ENCODE measurements around the gene FLRT1.
A peak's percentile ranks its signal among the peaks of the same experiment; 100 is the strongest.

FLRT1 gene

GRCh38 chr11:64072403-64072802 lies 36.7 kb downstream of the FLRT1 start:
- no peak for ATAC-seq

GRCh38 chr11:64072871-64073270 lies 37.1 kb downstream of the FLRT1 start:
- H3K4me1 Mint-ChIP-seq, result peaks cover 8% of the 10 kb centered on the region

More at GRCh38 chr11:64072403-64072802, 36.7 kb downstream of the FLRT1 start:
- Mint-ChIP-seq H3K9me3 (no peaks in the 10 kb centered on the region), H3K27ac (no peak overlapping the region), H3K36me3 (no peaks in the 10 kb centered on the region), H3K4me1 (peaks cover 8% of the 10 kb centered on the region), H3K4me3 (no peak overlapping the region)
- DNase-seq (ENCODE audit: low spot score in 2 of 2), result no peak

GRCh38 chr11:64073542-64073941 lies 37.8 kb downstream of the FLRT1 start:
- Mint-ChIP-seq H3K36me3 (no peaks in the 10 kb centered on the region), H3K27ac (no peak overlapping the region), H3K4me1 (peaks cover 8% of the 10 kb centered on the region), H3K9me3 (no peaks in the 10 kb centered on the region), H3K4me3 (no peak overlapping the region)
- ATAC-seq, result no peak
- DNase-seq (ENCODE audit: low spot score in 2 of 2), result no peak

More at GRCh38 chr11:64072871-64073270, 37.1 kb downstream of the FLRT1 start:
- ATAC-seq (no peak), DNase-seq (ENCODE audit: low spot score in 2 of 2) (no peak)
- no peak overlapping the region for H3K27ac Mint-ChIP-seq
- no peaks in the 10 kb centered on the region for H3K9me3 Mint-ChIP-seq
- no peak overlapping the region for H3K4me3 Mint-ChIP-seq
- no peaks in the 10 kb centered on the region for H3K36me3 Mint-ChIP-seq

GRCh38 chr11:64074239-64074638 lies 38.5 kb downstream of the FLRT1 start:
- peak; percentile 35 for ATAC-seq

GRCh38 chr11:64076758-64077157 lies 41.0 kb downstream of the FLRT1 start:
- Mint-ChIP-seq H3K36me3 (no peaks in the 10 kb centered on the region), H3K27ac (no peak overlapping the region), H3K9me3 (no peaks in the 10 kb centered on the region), H3K4me1 (peaks cover 8% of the 10 kb centered on the region), H3K4me3 (no peak overlapping the region)
- no peak for ATAC-seq
- no peak for DNase-seq (ENCODE audit: low spot score in 2 of 2)

More at GRCh38 chr11:64074239-64074638, 38.5 kb downstream of the FLRT1 start:
- Mint-ChIP-seq H3K4me1 (peaks cover 8% of the 10 kb centered on the region), H3K9me3 (no peaks in the 10 kb centered on the region), H3K27ac (no peak overlapping the region), H3K36me3 (no peaks in the 10 kb centered on the region), H3K4me3 (no peak overlapping the region)
- DNase-seq (ENCODE audit: low spot score in 2 of 2), result no peak

GRCh38 chr11:64077607-64078006 lies 41.9 kb downstream of the FLRT1 start:
- ATAC-seq, result no peak
- Mint-ChIP-seq H3K9me3 (no peaks in the 10 kb centered on the region), H3K4me1 (peaks cover 8% of the 10 kb centered on the region), H3K4me3 (no peak overlapping the region), H3K27ac (no peak overlapping the region), H3K36me3 (no peaks in the 10 kb centered on the region)
- no peak for DNase-seq (ENCODE audit: low spot score in 2 of 2)

GRCh38 chr11:64078284-64078683 lies 42.6 kb downstream of the FLRT1 start:
- ATAC-seq, result no peak
- no peak for DNase-seq (ENCODE audit: low spot score in 2 of 2)
- peaks cover 8% of the 10 kb centered on the region for H3K4me1 Mint-ChIP-seq
- no peak overlapping the region for H3K4me3 Mint-ChIP-seq
- no peaks in the 10 kb centered on the region for H3K9me3 Mint-ChIP-seq
- no peak overlapping the region for H3K27ac Mint-ChIP-seq
- H3K36me3 Mint-ChIP-seq, result no peaks in the 10 kb centered on the region

- Mint-ChIP-seq H3K4me1 (peaks cover 6% of the 10 kb centered on the region), H3K36me3 (no peaks in the 10 kb centered on the region), H3K27ac (no peak overlapping the region), H3K9me3 (no peaks in the 10 kb centered on the region), H3K4me3 (no peak overlapping the region)
- no peak for DNase-seq (ENCODE audit: low spot score in 2 of 2)
- ATAC-seq, result no peak
These were observed 43.2 kb downstream of the FLRT1 start for GRCh38 chr11:64078905-64079304.

GRCh38 chr11:64080390-64080789 lies 44.7 kb downstream of the FLRT1 start:
- Mint-ChIP-seq H3K9me3 (no peaks in the 10 kb centered on the region), H3K4me3 (no peak overlapping the region), H3K36me3 (no peaks in the 10 kb centered on the region), H3K27ac (no peak overlapping the region), H3K4me1 (no peaks in the 10 kb centered on the region)
- DNase-seq (ENCODE audit: low spot score in 2 of 2) (no peak), ATAC-seq (no peak)

- Mint-ChIP-seq H3K4me3 (no peak overlapping the region), H3K27ac (no peak overlapping the region), H3K9me3 (no peaks in the 10 kb centered on the region), H3K36me3 (no peaks in the 10 kb centered on the region), H3K4me1 (no peaks in the 10 kb centered on the region)
- no peak for ATAC-seq
- no peak for DNase-seq (ENCODE audit: low spot score in 2 of 2)
These were observed 46.2 kb downstream of the FLRT1 start for GRCh38 chr11:64081745-64082442.

- no peak overlapping the region for H3K4me3 Mint-ChIP-seq
- ATAC-seq (no peak), DNase-seq (ENCODE audit: low spot score in 2 of 2) (no peak)
- H3K4me1 Mint-ChIP-seq, result peaks cover 2% of the 10 kb centered on the region
- no peak overlapping the region for H3K27ac Mint-ChIP-seq
- H3K36me3 Mint-ChIP-seq, result no peaks in the 10 kb centered on the region
- H3K9me3 Mint-ChIP-seq, result no peaks in the 10 kb centered on the region
These were observed 47.8 kb downstream of the FLRT1 start for GRCh38 chr11:64083398-64084080.

GRCh38 chr11:64084146-64084950 lies 48.6 kb downstream of the FLRT1 start:
- Mint-ChIP-seq H3K36me3 (no peaks in the 10 kb centered on the region), H3K4me1 (peaks cover 6% of the 10 kb centered on the region), H3K27ac (no peak overlapping the region), H3K4me3 (no peak overlapping the region), H3K9me3 (no peaks in the 10 kb centered on the region)
- ATAC-seq (no peak), DNase-seq (ENCODE audit: low spot score in 2 of 2) (no peak)

GRCh38 chr11:64084951-64085710 lies 49.4 kb downstream of the FLRT1 start:
- no peak overlapping the region for H3K4me3 Mint-ChIP-seq
- peaks cover 6% of the 10 kb centered on the region for H3K4me1 Mint-ChIP-seq
- no peak overlapping the region for H3K27ac Mint-ChIP-seq
- H3K36me3 Mint-ChIP-seq, result no peaks in the 10 kb centered on the region
- H3K9me3 Mint-ChIP-seq, result no peaks in the 10 kb centered on the region
- no peak for DNase-seq (ENCODE audit: low spot score in 2 of 2)
- ATAC-seq, result no peak
